HepG2 (cell line): ENCODE data around the gene TAT. TPM values are rescaled to one million over a fixed set of nuclear protein-coding genes. Genes with fewer than 3 reads are reported as not detected.

Source experiments
- AKAP8 ChIP-seq: sonication (generic); formaldehyde crosslinking; IDR thresholded peaks from 2 replicates; pipeline ENCODE4 v1.5.1; 2020; ENCODE audit warnings: mild to moderate bottlenecking, missing genetic modification reagents
- ATF6 ChIP-seq: sonication (generic); formaldehyde crosslinking; conservative IDR thresholded peaks from 2 replicates; pipeline ENCODE4 v1.4.0; 2020; ENCODE audit warnings: missing genetic modification reagents
- CCDC6 ChIP-seq: sonication (generic); formaldehyde crosslinking; IDR thresholded peaks from 2 replicates; pipeline ENCODE4 v1.8.1; 2022; ENCODE audit warnings: mild to moderate bottlenecking, missing genetic modification reagents, moderate library complexity
- FIP1L1 ChIP-seq: fragments of 200-400 bp; formaldehyde crosslinking; IDR thresholded peaks from 2 replicates; pipeline ENCODE4 v1.6.1; 2018; ENCODE audit warnings: low read depth, mild to moderate bottlenecking, low read length, moderate library complexity, borderline replicate concordance; ENCODE audit not compliant: insufficient read depth
- GTF2F1 ChIP-seq: fragments of 150-350 bp; IDR thresholded peaks from 2 replicates; pipeline ENCODE4 v1.6.1; 2014; ENCODE audit warnings: low read length
- KLF13 ChIP-seq: sonication (generic); formaldehyde crosslinking; IDR thresholded peaks from 2 replicates; pipeline ENCODE4 v1.4.0; 2020; ENCODE audit warnings: mild to moderate bottlenecking, missing genetic modification reagents
- MTA1 ChIP-seq: sonication (generic); formaldehyde crosslinking; IDR thresholded peaks from 2 replicates; pipeline ENCODE4 v1.4.0; 2020; ENCODE audit warnings: missing genetic modification reagents, mild to moderate bottlenecking, borderline replicate concordance
- NFE2L1 ChIP-seq: sonication (generic); formaldehyde crosslinking; IDR thresholded peaks from 2 replicates; pipeline ENCODE4 v1.4.0; 2020; ENCODE audit warnings: missing genetic modification reagents, mild to moderate bottlenecking, borderline replicate concordance
- PBX3 ChIP-seq: sonication (generic); formaldehyde crosslinking; IDR thresholded peaks from 2 replicates; pipeline ENCODE4 v1.8.1; 2023; ENCODE audit warnings: missing genetic modification reagents, inconsistent platforms, borderline replicate concordance
- SIX4 ChIP-seq: sonication (generic); formaldehyde crosslinking; IDR thresholded peaks from 2 replicates; pipeline ENCODE4 v1.4.0; 2020; ENCODE audit warnings: missing genetic modification reagents
- SNAPC4 ChIP-seq: sonication (generic); formaldehyde crosslinking; IDR thresholded peaks from 2 replicates; pipeline ENCODE4 v1.4.0; 2020; ENCODE audit warnings: mild to moderate bottlenecking, missing genetic modification reagents
- STAG1 ChIP-seq: sonication (generic); formaldehyde crosslinking; IDR thresholded peaks from 2 replicates; pipeline ENCODE4 v1.4.0; 2020; ENCODE audit warnings: missing genetic modification reagents
- TBX2 ChIP-seq: sonication (generic); formaldehyde crosslinking; IDR thresholded peaks from 2 replicates; pipeline ENCODE4 v1.5.0; 2020; ENCODE audit warnings: missing genetic modification reagents, mild to moderate bottlenecking, borderline replicate concordance
- ZBTB7B ChIP-seq: sonication (generic); formaldehyde crosslinking; IDR thresholded peaks from 2 replicates; pipeline ENCODE4 v1.4.0; 2020; ENCODE audit warnings: missing genetic modification reagents
- ZNF280D ChIP-seq: sonication (generic); formaldehyde crosslinking; IDR thresholded peaks from 2 replicates; pipeline ENCODE4 v1.5.1; 2020; ENCODE audit warnings: mild to moderate bottlenecking, missing genetic modification reagents
- ZNF30 ChIP-seq: sonication (generic); formaldehyde crosslinking; IDR thresholded peaks from 2 replicates; pipeline ENCODE4 v1.5.0; 2020; ENCODE audit warnings: mild to moderate bottlenecking, missing genetic modification reagents
- ZNF629 ChIP-seq: sonication (generic); formaldehyde crosslinking; conservative IDR thresholded peaks from 2 replicates; pipeline ENCODE4 v1.5.0; 2020; ENCODE audit warnings: missing genetic modification reagents
- polyA plus RNA-seq, 8 experiments: library from polyadenylated mRNA; depleted of rRNA in 3 of 8; stranded (reverse) in 7 of 8; unstranded in 1 of 8; fragments of >200 nt; fragmentation: Illumina TruSeq in 4 of 8; extraction: Trizol in 4 of 8; gene quantifications; 2 replicates each; pipeline versions ENCODE4 v1.2.1 to v1.2.3, GENCODE V29; 2011 to 2016; ENCODE audit warnings: low read depth in 4 of 8, missing spikeins in 1 of 8, mixed read lengths in 1 of 8; ENCODE audit not compliant: insufficient read depth in 1 of 8
- total RNA-seq, 5 experiments: library from RNA; depleted of rRNA; stranded (reverse); fragments of >200 nt; fragmentation: Illumina TruSeq; extraction: Trizol; gene quantifications; 2 replicates each; pipeline ENCODE4 v1.2.3, GENCODE V29; 2016; ENCODE audit warnings: low read depth in 1 of 5

Gene TAT
- total and polyA plus RNA-seq, 2 of the 13 experiments (the other 11 are each of a cell fraction or from before 2014, with no cell fraction given), result 1.6 to 5.8 TPM

- TF ChIP-seq SNAPC4 (CRISPR knock-in tag), result no peak
- TF ChIP-seq NFE2L1 (CRISPR knock-in tag), result no peak
- no peak for TF ChIP-seq PBX3 (CRISPR knock-in tag)
- no peak; the same call in 1 of the 2 replicates for TF ChIP-seq TBX2 (CRISPR knock-in tag)
- TF ChIP-seq ZBTB7B (CRISPR knock-in tag), result no peak
- no peak for TF ChIP-seq ZNF30
- no peak for TF ChIP-seq ZNF280D (CRISPR knock-in tag)
- no peak for TF ChIP-seq KLF13 (CRISPR knock-in tag)
- TF ChIP-seq ATF6 (CRISPR knock-in tag), result 0 out of 2 replicates have a peak, but pooled peaks have one; percentile 32
- peak; percentile 99 for TF ChIP-seq STAG1 (CRISPR knock-in tag)
- TF ChIP-seq FIP1L1, result no peak
- TF ChIP-seq ZNF629 (CRISPR knock-in tag), result no peak
- no peak for TF ChIP-seq SIX4 (CRISPR knock-in tag)
- no peak for TF ChIP-seq GTF2F1
- no peak for TF ChIP-seq MTA1 (CRISPR knock-in tag)
- no peak for TF ChIP-seq AKAP8 (CRISPR knock-in tag)
- TF ChIP-seq CCDC6 (CRISPR knock-in tag), result no peak
These were observed 34.3 kb upstream of the TAT start (continued) for GRCh38 chr16:71610936-71611871.
